Measurements from ENCODE around the gene L3MBTL4.

DNA sequence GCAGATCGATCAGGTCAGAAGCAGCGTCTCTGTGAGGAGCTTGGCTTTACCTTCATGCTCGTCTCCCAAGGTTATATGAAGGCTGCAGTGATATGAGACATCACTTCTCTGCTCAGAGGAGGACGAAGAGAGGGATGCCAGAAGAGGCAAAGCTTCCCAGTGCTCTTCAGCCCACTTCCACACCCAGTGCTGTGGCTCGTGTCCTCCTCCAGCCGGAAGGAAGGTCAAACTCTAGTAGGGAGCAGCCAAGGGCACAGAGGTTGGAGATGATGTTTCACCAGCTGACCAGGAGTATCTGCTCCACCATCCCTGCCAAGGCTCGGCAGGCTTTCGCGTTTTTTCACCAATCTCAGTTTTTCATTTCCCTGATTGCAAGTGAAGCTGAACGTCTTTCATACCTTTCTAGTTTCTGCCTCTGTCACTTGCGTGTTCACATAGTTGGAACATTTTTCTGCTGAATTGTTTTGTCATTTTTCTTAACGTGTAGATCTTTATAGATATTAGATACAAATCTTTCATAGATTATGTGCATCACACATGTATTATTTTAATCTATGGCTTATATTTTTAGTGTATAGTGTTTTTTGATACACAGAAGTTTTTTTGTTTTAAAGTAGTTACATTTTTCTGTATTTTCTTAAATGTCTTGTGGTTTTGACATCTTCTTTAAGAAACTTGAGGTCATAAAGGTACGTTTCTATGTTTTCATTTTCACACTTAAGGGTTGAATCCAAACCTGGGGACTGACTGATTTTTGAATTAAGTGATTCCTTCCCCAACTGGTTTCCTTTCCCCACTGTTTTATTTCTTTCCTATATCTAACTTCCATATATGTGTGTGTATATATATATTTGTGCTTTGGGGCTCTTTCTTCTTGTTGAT lies 23.5 kb upstream of the L3MBTL4 start:
- TF ChIP-seq CTCF (IDR thresholded peaks at IDR 0.05) (no peak), POLR2A (IDR thresholded peaks at IDR 0.05) (no peak)
